Esophagus squamous epithelium (tissue), 4 donors: ENCODE measurements around the gene RBMS3.

ENCODE experiments used
- POLR2A ChIP-seq, 4 donors: fragments of 450-650 bp; IDR thresholded peaks; one replicate each; pipeline ENCODE4 v1.6.1; 2017; ENCODE audit warnings: antibody characterized with exemption in 4 of 4, mild to moderate bottlenecking in 4 of 4, moderate library complexity in 3 of 4
- TF ChIP-seq, protein P1 (sequence below), 6 experiments: fragments of 450-650 bp in 4 of 6; fragments of 200-600 bp in 2 of 6; sonication (generic) in 2 of 6; IDR thresholded peaks; one replicate each; pipeline ENCODE4 v1.5.1; 2016 to 2019; ENCODE audit warnings: antibody characterized with exemption in 6 of 6, mild to moderate bottlenecking in 4 of 6, moderate library complexity in 4 of 6

DNA sequence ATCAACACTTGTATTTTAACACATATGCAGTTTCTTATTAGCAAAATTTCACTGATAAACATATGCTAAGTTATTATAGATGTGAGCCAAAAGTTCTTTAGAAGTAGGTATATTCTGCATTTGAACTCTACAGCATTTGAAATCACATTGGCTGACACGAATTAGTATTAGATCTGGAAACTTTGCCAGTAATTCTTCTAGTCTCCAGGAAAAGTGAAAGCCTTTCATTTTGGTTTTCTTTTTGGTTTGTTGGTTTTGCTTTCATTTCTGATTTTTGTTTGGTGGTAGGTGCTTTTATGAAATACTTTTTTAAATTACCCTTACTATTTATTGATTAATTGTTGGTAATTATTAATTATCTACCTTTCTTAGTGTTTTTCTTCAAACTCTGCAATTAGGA is 72.9 kb downstream of the RBMS3 start:
- TF ChIP-seq, protein P1, sequence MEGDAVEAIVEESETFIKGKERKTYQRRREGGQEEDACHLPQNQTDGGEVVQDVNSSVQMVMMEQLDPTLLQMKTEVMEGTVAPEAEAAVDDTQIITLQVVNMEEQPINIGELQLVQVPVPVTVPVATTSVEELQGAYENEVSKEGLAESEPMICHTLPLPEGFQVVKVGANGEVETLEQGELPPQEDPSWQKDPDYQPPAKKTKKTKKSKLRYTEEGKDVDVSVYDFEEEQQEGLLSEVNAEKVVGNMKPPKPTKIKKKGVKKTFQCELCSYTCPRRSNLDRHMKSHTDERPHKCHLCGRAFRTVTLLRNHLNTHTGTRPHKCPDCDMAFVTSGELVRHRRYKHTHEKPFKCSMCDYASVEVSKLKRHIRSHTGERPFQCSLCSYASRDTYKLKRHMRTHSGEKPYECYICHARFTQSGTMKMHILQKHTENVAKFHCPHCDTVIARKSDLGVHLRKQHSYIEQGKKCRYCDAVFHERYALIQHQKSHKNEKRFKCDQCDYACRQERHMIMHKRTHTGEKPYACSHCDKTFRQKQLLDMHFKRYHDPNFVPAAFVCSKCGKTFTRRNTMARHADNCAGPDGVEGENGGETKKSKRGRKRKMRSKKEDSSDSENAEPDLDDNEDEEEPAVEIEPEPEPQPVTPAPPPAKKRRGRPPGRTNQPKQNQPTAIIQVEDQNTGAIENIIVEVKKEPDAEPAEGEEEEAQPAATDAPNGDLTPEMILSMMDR (IDR thresholded peaks at IDR 0.05): no peak
- TF ChIP-seq POLR2A (IDR thresholded peaks at IDR 0.05): no peak
